RPMI8226 (cell line): ENCODE data around the gene FOXJ3.

Source experiments
- DNase-seq: peaks from one replicate; pipeline ENCODE4 v3.0.0-alpha.2; 2015

The FOXJ3 gene

DNA sequence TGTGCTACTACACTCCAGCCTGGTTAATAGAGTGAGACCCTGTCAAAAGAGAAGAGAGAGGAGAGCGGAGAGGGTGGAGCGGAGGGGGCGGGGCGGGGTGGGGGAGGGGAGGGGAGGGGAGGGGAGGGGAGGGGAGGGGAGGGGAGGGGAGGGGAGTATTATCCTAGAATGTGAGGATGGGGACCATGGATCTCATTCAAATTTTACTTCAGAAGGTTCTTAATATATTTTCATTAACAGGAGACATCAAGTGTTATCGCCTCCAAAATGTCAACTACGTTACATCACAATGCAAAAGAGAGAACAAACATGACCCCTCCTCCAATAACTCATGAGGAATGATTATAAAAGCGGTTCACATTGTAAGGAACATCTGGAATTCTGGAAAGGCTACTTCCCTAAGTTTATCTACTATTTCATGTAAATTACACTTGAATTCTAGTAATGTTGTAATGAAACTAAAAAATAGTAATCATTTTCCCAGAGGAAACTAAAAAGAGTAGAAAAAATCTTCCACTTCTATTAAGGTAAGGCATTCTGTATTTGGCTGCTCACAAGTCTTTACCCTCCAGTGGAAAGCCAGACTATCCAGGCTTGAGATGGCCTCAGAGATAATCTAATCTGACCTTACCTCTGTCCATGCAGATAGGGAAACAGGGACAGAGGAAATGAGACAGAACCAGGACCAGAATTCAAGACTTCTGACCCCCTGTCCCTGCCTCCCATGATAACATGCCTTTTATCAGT is 151.7 kb downstream of the FOXJ3 start:
- DNase-seq: no peak

GRCh38 chr1:42181687-42182086 is 153.3 kb downstream of the FOXJ3 start:
- DNase-seq: no peak

- no peak for DNase-seq
Measured at GRCh38 chr1:42179900-42180329, 155.1 kb downstream of the FOXJ3 start.

DNA sequence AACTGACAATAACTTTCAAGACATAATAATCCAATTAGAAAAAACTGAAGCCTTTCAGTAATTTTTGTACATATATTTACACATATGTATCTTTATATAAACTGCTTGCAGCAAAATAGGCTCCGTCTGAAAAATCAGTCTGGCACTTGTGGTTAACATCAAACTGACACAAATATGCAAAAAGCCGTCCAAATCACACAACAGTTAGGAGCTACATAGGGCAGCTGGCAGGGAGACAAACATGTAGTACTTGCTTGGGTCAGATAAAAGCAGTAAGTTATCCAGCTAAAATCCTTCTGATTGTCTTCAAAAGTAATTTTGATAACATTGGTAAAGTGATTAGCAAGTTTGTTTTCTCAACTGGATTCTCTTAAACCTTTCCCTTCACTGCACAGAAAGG is 155.8 kb downstream of the FOXJ3 start:
- no peak for DNase-seq

- no peak for DNase-seq
Measured at GRCh38 chr1:42178249-42178648, 156.8 kb downstream of the FOXJ3 start.

DNA sequence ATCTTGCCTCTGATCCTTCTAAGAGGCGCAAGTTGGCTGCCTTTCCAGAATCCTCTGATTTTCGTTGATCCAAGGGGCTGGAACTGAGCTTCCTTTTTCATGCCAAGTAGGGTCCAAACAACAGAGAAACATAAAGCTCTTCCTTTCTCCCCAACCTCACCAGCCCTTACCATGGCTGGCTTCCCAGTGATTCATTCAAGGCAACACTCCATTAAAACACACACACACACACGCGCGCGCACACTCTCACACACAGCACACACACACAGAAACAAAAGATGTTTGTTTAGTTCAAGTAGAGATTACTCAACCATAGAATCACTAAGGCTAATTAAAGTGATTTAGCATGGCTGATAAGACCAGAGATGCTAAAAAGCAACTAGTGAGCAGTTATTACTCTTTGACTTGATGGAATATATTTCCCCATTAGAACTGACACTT is 157.5 kb downstream of the FOXJ3 start:
- no peak for DNase-seq

- DNase-seq: peak; percentile 53
Measured at GRCh38 chr1:42176902-42177519, 158.0 kb downstream of the FOXJ3 start.

DNA sequence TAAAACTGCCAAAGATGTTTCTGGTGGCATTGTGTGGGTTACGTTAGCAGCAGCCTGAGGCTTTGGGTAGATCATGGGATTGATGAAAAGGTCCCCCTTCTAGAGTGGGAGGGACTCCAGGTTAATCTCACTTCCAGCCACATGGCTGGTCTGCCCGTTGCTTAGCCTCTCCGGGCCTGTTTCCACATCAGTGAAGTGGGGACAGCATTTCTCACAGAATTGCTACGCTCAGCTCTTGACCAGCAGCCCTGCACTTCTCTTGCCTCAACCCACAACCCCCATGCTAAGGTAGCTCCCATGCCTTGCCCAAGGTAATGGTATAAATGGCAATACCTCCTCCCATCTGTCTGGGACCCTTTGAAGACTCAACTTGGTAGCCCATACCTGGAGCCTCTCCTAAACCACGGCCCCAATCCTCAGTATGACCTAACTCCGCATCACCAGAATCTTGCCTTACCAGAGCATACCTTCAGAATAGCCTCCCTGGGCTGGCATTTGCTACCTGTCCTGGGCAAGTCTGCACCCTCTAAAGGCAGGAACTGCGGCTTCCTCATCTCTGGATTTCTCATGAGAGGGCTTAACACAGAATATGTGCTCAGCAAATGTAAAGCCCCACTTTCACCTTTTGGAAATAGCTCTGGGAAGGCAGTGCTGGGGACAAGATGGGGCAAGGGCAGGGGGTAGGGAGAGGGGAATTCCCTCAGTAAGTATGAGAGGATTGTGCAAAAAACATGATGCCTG is 159.6 kb downstream of the FOXJ3 start:
- DNase-seq: no peak

DNA sequence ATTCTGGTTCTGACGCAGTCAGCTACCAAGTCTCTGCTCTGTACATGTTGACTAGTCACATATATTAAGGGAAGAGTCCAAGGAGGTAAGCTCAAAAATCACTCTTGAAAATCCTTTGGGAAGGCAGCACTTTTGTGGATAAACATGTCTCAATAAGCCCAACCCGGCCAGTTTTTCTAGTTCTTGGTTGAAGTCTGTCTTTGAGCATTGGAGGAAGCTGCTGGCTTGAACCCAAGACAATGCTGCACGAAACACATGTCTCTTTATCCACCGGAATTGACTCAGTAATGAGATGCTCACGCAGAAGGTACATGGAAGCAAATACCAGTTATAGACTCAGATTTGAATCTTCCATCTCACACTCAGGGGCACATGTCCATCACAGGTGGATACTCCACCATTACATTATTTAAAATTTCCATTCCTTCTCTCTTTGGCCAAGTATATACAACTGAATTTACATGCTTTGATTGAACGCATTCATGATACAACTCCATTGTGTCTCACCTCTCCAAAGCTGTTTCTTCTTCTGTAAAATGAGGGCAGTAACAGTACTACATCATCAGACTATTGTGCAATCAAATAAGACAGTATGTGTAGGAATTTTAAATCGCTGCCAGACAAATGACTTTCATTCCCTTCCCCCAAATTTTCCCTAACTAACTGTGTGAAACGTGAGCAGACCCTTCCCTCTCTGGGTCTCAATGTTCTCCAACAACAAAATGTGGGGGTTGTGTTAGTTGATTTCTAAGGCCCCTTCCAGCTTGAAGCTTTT is 160.9 kb downstream of the FOXJ3 start:
- DNase-seq: no peak

GRCh38 chr1:42173155-42173933 is 161.7 kb downstream of the FOXJ3 start:
- peak; percentile 65 for DNase-seq

- DNase-seq: no peak
Measured at GRCh38 chr1:42172381-42173133, 162.5 kb downstream of the FOXJ3 start.

GRCh38 chr1:42171679-42172266 is 163.3 kb downstream of the FOXJ3 start:
- no peak for DNase-seq

DNA sequence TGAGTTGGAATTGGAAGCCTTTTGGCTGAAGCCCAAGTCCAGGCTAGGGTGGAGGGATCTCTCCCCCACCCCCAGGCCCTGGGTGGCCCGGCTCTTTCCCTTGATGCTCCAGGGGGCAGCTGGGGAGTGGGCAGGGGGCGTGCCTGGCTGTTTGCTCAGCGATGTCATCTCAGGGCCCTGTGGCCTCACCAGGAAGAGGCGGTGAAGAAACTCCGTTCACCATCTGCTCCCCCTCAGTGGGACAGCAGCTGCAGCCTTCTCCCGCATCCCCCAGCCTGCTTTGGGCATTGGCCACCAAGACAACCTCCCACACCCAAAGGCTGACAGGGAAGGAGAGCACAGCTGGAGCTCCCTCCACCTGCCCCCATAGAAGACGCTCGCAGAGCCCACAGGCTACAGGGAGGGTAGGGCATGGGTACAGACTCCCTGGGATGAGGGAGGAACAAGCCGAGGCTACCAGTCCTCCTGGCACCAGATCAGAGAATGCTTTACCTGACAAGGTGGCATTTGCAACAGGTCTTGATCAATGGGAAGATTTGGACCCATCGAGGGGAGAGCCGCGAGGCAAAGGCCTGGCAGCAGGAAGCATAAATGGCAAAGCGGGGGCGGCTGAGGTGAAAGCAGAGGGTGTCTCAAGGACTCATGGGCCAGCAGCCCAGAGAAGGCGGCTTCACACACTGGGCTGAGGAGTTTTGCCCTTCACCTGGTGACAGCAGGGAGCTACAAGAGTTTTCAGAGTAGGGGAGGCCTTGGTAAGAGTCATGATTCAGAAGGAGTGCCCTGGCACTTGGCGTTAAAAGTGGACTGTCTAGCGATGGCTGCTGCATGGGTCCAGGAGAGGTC is 164.0 kb downstream of the FOXJ3 start:
- no peak for DNase-seq

GRCh38 chr1:42168763-42169162 is 166.3 kb downstream of the FOXJ3 start:
- no peak for DNase-seq

GRCh38 chr1:42168391-42168670 is 166.7 kb downstream of the FOXJ3 start:
- no peak for DNase-seq

GRCh38 chr1:42167611-42168390 is 167.2 kb downstream of the FOXJ3 start:
- DNase-seq: no peak

- DNase-seq: no peak
Measured at GRCh38 chr1:42165511-42166210, 169.4 kb downstream of the FOXJ3 start.

GRCh38 chr1:42164551-42165420 is 170.2 kb downstream of the FOXJ3 start, which contains the start of gene GUCA2A:
TSS of gene GUCA2A (minus strand) at chr1:42164745. CDS start at chr1:42164712, 33 bp downstream.
- no peak for DNase-seq
